Muscle layer of duodenum (tissue), 2 donors: ENCODE data around the gene RELN.

Source experiments
- H3K27ac ChIP-seq: one replicate; pipeline ENCODE4 v1.7.0; 2013; ENCODE audit warnings: mild to moderate bottlenecking, low read length
- H3K27me3 ChIP-seq: one replicate; pipeline ENCODE4 v1.7.0; 2013; ENCODE audit warnings: low read depth, mild to moderate bottlenecking, control low read depth, low read length
- H3K36me3 ChIP-seq, 2 donors: one replicate each; pipeline ENCODE4 v1.7.0; 2013; ENCODE audit warnings: low read length in 2 of 2, control low read depth in 1 of 2, mild to moderate bottlenecking in 1 of 2; ENCODE audit not compliant: insufficient read depth in 2 of 2, control insufficient read depth in 1 of 2
- H3K4me1 ChIP-seq, 2 donors: one replicate each; pipeline ENCODE4 v1.7.0; 2013; ENCODE audit warnings: low read length in 2 of 2, mild to moderate bottlenecking in 2 of 2, control low read depth in 1 of 2, moderate library complexity in 1 of 2; ENCODE audit not compliant: insufficient read depth in 2 of 2, control insufficient read depth in 1 of 2
- H3K4me3 ChIP-seq, 2 donors: one replicate each; pipeline ENCODE4 v1.7.0; 2013; ENCODE audit warnings: low read length in 2 of 2, low read depth in 1 of 2, mild to moderate bottlenecking in 1 of 2
- H3K9me3 ChIP-seq, 2 donors: one replicate each; pipeline ENCODE4 v1.7.0; 2013; ENCODE audit warnings: low read length in 2 of 2, control low read depth in 1 of 2, mild to moderate bottlenecking in 1 of 2; ENCODE audit not compliant: control insufficient read depth in 1 of 2
- donor health status: healthy.

RELN gene

DNA sequence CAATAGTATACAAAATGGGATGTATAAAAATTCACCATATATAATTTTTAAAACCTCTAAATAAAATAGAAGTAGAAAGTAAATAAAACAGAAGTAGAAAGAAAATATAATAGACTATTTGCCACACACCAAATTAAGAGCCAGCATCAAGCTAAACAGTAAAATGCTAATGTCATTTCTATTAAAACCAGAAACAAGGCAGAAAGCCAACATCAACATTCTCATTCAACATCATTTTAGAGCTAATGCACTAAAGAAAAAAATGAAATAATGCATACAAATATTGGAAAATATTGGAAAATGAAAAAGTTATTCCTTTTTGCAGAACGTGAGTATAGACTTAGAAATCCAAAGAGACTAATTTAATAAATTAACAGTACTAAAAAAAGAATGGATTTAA lies 23.4 kb upstream of the RELN start:
- Histone ChIP-seq H3K4me1 (no peaks in the 10 kb centered on the region), H3K9me3 (no peaks in the 10 kb centered on the region), H3K27ac (no peak overlapping the region), H3K27me3 (no peaks in the 10 kb centered on the region), H3K36me3 (no peaks in the 10 kb centered on the region), H3K4me3 (no peak overlapping the region)

DNA sequence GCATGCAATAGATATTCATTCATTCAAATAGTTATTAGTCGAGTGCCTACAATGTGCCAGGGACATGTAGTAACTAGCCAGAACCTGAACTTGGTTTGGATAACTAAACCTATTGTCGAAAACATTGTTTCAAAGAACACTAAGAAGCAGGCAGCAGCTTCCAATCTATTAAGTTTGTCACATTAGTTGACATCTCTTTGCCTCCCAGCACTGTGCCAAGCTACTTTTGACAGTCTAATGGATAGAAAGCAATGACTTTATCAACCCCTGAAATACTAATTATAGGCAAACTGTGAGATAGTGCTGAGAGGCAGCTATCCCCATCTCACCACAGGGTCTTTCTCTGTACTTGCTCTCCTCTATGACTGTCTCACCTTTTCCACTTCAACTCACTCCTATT lies 22.4 kb upstream of the RELN start:
- no peaks in the 10 kb centered on the region for H3K27me3 ChIP-seq
- H3K4me1 ChIP-seq = no peaks in the 10 kb centered on the region
- H3K27ac ChIP-seq = no peak overlapping the region
- no peaks in the 10 kb centered on the region for H3K36me3 ChIP-seq
- H3K4me3 ChIP-seq = no peak overlapping the region
- no peaks in the 10 kb centered on the region for H3K9me3 ChIP-seq

DNA sequence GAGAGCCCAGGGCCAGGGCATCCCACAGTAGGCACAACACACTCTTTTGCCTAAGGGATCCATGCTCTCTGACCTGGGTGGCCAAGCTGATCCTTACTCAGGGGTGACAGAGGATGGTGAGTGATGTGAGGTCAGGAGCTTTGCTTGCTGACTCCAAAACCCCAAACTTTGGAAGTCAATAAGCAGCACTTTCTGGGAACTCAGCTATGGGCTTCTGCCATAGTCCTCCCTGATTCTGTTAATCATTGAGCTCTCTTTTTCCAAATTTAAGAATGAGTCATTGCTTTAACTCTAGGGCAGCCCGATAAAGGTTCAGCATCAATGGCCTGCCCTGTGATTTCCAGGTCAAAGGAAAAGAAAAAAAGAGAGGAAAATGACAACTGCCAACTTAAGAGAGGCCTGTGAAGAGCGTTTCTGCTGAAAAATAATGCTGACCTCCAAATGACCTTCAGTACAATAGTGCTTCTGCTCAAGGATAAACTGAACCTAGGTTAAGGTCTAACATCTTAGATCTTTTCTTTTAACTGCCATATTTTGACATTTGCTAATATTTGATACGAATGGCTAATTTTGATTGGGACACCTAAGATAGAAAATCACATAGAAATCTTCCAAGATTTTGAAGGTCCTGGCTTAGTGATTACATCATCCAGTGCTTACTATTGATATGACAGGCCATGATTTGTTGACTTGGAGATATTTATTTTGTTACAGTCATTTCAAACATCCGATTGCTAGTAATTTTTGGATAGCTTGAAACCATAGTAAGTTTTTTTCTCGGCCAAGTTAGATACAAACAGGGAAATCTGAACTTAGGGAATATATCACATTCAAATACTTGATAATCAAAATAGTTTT lies 20.8 kb upstream of the RELN start:
- Histone ChIP-seq H3K4me3 (no peak overlapping the region), H3K27me3 (no peaks in the 10 kb centered on the region), H3K27ac (no peak overlapping the region), H3K36me3 (no peaks in the 10 kb centered on the region), H3K4me1 (no peaks in the 10 kb centered on the region), H3K9me3 (no peaks in the 10 kb centered on the region)

DNA sequence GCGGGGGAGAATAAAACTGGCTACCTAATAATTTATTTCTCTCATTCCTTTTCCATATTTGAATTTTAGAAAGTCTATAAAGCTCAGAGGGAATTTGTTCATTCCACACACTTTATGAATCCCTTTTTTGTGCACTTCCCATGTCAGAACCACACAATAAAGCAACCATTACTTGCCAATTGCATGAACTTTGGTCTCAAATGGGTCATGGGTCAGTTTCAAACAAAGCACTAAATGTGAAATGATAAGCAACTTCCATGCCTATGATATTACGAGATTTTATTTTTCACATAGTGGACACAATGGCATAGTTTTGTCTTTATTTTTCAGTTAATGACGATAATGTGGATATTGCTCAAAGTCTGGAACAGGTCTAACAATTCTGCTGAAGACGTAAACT lies 18.6 kb upstream of the RELN start:
- no peaks in the 10 kb centered on the region for H3K27me3 ChIP-seq
- no peak overlapping the region for H3K27ac ChIP-seq
- no peak overlapping the region for H3K4me3 ChIP-seq
- no peaks in the 10 kb centered on the region for H3K36me3 ChIP-seq
- no peaks in the 10 kb centered on the region for H3K4me1 ChIP-seq
- no peaks in the 10 kb centered on the region for H3K9me3 ChIP-seq

DNA sequence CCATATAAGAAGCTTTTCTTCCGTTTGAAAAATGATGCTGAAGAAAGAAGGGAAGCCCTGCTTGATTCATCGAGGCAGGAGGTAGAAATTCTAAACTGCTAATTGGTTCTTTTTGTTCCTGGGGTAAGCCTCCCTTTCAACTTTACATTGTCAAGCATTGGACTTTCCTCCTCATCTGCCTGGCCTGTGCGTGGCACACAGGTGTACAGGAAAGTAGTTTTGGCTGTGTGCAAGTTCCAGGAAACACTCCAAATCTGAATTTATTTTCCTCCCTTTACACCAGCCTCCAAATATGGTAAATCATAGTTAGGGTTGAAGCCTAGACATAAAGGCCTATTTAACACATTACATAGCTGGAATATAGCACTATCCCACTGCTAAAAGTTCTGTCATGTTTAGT lies 18.2 kb upstream of the RELN start:
- Histone ChIP-seq H3K4me1 (no peaks in the 10 kb centered on the region), H3K36me3 (no peaks in the 10 kb centered on the region), H3K27me3 (no peaks in the 10 kb centered on the region), H3K27ac (no peak overlapping the region), H3K9me3 (no peaks in the 10 kb centered on the region), H3K4me3 (no peak overlapping the region)

DNA sequence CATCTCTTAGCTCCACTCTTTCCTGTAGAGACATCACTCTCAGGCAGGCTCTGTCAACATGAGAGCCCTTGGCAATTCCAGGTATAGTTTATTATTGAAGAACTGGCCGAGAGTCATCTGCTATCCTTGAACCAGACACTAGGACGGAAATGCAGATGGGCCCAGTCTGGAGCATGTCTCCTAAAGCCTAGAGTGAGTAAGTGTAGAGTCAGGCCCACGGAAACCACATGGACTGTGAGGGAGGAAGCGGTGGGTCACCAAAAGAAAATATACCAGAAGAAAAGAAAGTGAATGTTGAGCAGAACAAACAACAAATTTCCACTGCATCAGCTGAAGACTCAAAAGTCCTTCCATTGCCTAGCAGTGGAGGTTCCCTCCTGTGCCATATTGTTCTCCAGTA lies 15.7 kb upstream of the RELN start:
- H3K4me3 ChIP-seq = no peak overlapping the region
- no peaks in the 10 kb centered on the region for H3K27me3 ChIP-seq
- no peaks in the 10 kb centered on the region for H3K9me3 ChIP-seq
- no peak overlapping the region for H3K27ac ChIP-seq
- no peaks in the 10 kb centered on the region for H3K4me1 ChIP-seq
- no peaks in the 10 kb centered on the region for H3K36me3 ChIP-seq

DNA sequence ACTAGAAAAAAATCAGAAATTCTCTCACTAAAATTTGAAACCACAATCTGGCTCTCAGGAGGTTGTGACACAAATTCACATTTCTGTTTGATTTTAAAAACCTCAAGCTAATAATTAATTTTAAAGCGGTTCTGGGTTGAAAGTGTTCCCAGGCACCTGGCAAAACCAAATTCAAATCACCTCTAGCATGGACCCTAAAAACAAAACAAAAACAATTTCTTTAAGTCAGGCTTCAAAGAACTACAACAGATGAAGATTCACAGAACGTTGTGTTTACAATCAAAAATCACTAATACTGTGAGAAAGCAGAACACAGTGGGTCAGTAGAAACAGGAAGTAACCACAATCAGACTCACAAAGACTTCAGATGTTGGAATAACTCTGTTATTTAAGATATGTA lies 7.2 kb upstream of the RELN start:
- Histone ChIP-seq H3K27me3 (peaks cover under 1% of the 10 kb centered on the region), H3K4me3 (no peak overlapping the region), H3K27ac (no peak overlapping the region), H3K9me3 (no peaks in the 10 kb centered on the region), H3K36me3 (no peaks in the 10 kb centered on the region), H3K4me1 (no peaks in the 10 kb centered on the region)

DNA sequence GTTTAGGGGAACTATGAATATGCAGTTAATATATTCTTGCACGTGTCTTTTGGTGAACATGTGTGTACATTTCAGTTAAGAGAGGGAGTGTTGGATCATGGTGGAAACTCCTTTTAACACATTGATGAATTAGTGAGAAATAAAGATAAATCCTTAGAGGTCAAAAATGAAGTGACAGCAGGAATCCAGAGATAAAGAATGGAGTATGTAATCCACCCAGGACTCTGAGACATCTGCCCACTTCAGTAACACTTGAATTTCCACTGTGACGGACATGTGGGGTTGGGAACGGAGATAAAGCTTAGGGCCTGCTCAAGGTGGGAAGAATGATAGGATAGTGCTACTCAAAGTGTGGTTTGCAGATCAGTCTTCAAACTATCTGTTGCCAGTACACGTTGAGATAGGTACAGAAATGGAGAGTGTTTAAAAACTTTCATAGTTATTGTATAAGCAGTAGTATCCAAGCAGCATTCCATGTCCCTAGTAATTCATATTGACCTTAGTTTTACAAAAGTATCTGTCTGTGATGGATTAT lies 6.6 kb upstream of the RELN start:
- H3K36me3 ChIP-seq = no peaks in the 10 kb centered on the region
- no peak overlapping the region for H3K4me3 ChIP-seq
- no peaks in the 10 kb centered on the region for H3K9me3 ChIP-seq
- peaks cover 6% of the 10 kb centered on the region for H3K27me3 ChIP-seq
- no peaks in the 10 kb centered on the region for H3K4me1 ChIP-seq
- no peak overlapping the region for H3K27ac ChIP-seq

DNA sequence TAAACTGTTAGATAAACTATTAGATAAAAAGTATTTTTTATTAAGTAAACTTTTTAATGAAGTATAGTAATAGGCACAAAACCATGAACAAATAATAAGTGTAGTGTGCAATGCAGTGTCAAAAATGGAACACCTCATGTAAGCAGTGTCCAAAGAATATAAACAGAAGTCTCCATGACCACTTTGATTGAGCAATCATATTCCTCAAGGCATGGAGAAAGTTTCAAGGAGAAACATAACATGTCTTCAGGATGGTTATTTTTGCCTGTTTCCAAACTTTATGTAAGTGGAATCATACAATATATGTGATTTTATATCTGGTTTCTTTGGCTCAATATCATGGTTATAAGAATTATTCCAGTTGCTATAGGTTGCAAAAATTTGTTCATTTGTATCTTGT lies 6.1 kb upstream of the RELN start:
- Histone ChIP-seq H3K36me3 (no peaks in the 10 kb centered on the region), H3K4me1 (peaks cover 0 to 3% of the 10 kb centered on the region in 2 donors), H3K27ac (no peak overlapping the region), H3K27me3 (peaks cover 8% of the 10 kb centered on the region), H3K9me3 (no peaks in the 10 kb centered on the region), H3K4me3 (no peak overlapping the region)

DNA sequence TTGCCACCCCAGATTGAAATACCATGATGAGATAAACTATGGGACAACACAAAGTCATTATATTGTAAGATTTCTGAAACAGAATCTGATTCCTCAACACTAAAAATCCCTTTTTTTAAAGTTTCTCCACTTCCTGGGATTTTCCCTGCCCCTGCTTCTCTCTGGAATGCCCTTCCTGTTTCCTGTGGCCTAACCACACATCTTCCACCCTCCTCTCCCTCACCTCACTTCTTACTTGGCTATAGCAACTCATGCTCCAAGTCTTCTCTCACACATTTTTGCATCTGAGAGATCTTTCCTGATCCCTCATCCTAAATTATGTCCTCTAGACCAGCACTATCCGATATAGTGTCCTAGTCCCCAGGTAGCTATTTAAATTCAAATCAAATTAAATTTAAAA lies 4.1 kb upstream of the RELN start:
- Histone ChIP-seq H3K4me3 (no peak overlapping the region), H3K27me3 (peaks cover 8% of the 10 kb centered on the region), H3K4me1 (peaks cover 0 to 15% of the 10 kb centered on the region in 2 donors), H3K27ac (no peak overlapping the region), H3K9me3 (no peaks in the 10 kb centered on the region), H3K36me3 (no peaks in the 10 kb centered on the region)

DNA sequence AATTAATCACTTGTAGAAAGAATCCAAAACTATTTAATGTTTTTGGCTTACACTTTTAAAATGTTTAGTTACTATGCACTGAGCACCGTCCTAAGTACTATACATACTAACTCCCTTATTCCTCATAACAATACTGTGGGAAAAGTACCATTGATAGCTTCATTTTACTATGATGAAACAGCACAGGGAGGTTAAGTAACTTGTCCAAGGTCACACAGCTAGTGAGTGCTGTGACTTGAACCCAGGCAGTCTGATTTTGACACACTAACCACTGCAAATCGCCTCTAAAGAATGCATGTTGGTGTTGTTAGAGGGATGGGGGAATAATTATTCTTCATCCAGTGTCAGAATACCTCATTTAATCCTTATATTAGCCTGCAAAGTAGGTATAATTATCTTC lies 1.9 kb upstream of the RELN start:
- no peak overlapping the region for H3K27ac ChIP-seq

DNA sequence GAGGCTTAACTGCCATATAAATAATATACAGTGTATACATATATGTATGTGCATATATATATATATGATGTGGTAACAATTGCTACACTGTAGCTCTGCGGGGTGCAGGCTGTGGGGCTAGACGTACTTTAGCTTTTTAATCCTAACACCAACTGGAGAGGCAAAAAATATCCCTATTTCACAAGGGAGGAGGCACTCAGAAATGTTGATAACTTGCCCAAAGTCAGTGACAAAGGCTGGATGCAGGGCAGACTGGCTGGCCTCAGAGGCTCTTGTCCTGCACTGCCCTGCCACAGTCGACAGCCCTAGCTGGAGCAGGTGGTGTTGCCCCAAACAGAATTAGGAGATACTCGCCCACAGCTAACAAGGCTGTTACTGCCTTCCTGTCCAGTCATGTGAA lies 1.5 kb upstream of the RELN start:
- Histone ChIP-seq H3K27ac (no peak overlapping the region), H3K4me3 (no peak overlapping the region), H3K9me3 (no peaks in the 10 kb centered on the region), H3K36me3 (no peaks in the 10 kb centered on the region), H3K27me3 (peaks cover 8% of the 10 kb centered on the region), H3K4me1 (peaks cover 0 to 15% of the 10 kb centered on the region in 2 donors)

More for the DNA sequence above, 1.9 kb upstream of the RELN start:
- Histone ChIP-seq H3K4me1 (peaks cover 0 to 15% of the 10 kb centered on the region in 2 donors), H3K27me3 (peaks cover 8% of the 10 kb centered on the region), H3K9me3 (no peaks in the 10 kb centered on the region), H3K36me3 (no peaks in the 10 kb centered on the region), H3K4me3 (no peak overlapping the region)
